GM12891 (cell line): ENCODE results near the gene MAN2B1.

ENCODE experiments used
- POLR2A ChIP-seq: IDR thresholded peaks from 2 replicates; pipeline ENCODE4 v1.6.1; 2011; ENCODE audit warnings: low read depth, low read length, control low read depth
- SPI1 ChIP-seq: IDR thresholded peaks from 2 replicates; pipeline ENCODE4 v1.6.1; 2011; ENCODE audit warnings: low read depth, low read length, control low read depth
- TAF1 ChIP-seq: IDR thresholded peaks from 2 replicates; pipeline ENCODE4 v1.6.1; 2011; ENCODE audit warnings: low read depth, low read length, control low read depth

DNA sequence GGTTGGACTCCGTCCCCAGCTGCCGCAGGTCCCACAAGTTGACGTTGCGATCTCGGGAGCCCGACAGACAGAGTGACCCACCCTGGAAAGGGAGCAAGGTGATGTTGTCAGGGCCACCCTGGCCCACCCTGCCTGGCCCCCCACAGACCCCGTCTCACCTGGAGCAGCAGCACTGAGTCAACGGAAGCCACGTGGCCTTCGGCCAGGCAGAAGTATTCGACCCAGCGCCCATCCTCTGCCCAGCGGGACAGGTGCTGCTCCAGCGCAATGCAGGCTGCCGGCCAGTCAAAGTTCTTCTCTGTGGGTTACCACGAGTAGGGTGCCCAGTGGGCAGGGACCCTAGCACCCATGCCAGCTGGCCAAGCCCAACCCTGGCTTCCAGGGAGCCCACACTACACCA is 28.1 kb upstream of the MAN2B1 start:
- no peak for TF ChIP-seq TAF1
- no peak for TF ChIP-seq SPI1
- no peak for TF ChIP-seq POLR2A
